Keratinocyte (primary cell): ENCODE results near the gene PIGQ. TPM values are rescaled to one million over a fixed set of nuclear protein-coding genes. Genes with fewer than 3 reads are reported as not detected.
A peak's percentile ranks its signal among the peaks of the same experiment; 100 is the strongest.

Experiments
- DNase-seq: peaks from one replicate; pipeline ENCODE4 v3.0.0-alpha.2; 2011; ENCODE audit warnings: low read depth, missing footprints, low spot score
- FAIRE-seq: peaks from 2 replicates; lab custom pipeline; 2011; peaks lifted over from hg19 to GRCh38; lab: Jason Lieb, UNC
- H2AFZ ChIP-seq: 2 replicates; pipeline ENCODE4 v1.6.0; 2012; ENCODE audit warnings: low read length, control low read depth, inconsistent platforms; ENCODE audit not compliant: control insufficient read depth
- H3K27ac ChIP-seq: 2 replicates; pipeline ENCODE4 v1.5.1; 2011; ENCODE audit warnings: low read length; ENCODE audit not compliant: control insufficient read depth, insufficient read depth
- H3K27me3 ChIP-seq: 3 replicates; pipeline ENCODE4 v1.6.0; 2011; ENCODE audit warnings: low read length; ENCODE audit not compliant: control insufficient read depth, insufficient read depth; ENCODE audit errors: extremely low read depth
- H3K36me3 ChIP-seq, 2 experiments: 2 replicates in 1 of 2; 3 replicates in 1 of 2; pipeline ENCODE4 v1.5.1; 2011; ENCODE audit warnings: low read length in 2 of 2, mild to moderate bottlenecking in 1 of 2; ENCODE audit not compliant: control insufficient read depth in 2 of 2, insufficient read depth in 2 of 2; ENCODE audit errors: extremely low read depth in 1 of 2
- H3K4me1 ChIP-seq: 3 replicates; pipeline ENCODE4 v1.5.1; 2011; ENCODE audit warnings: low read length; ENCODE audit not compliant: control insufficient read depth, insufficient read depth; ENCODE audit errors: extremely low read depth
- H3K4me2 ChIP-seq: 3 replicates; pipeline ENCODE4 v1.6.0; 2011; ENCODE audit warnings: low read depth, low read length; ENCODE audit not compliant: control insufficient read depth, insufficient read depth; ENCODE audit errors: extremely low read depth
- H3K4me3 ChIP-seq, 3 experiments: fragments of 200-600 bp in 1 of 3; sonication (generic) in 1 of 3; 2 replicates in 2 of 3; 3 replicates in 1 of 3; pipeline ENCODE4 v1.5.1; 2011 to 2016; ENCODE audit warnings: low read length in 3 of 3, mild to moderate bottlenecking in 3 of 3, control low read depth in 2 of 3, inconsistent platforms in 1 of 3, low read depth in 1 of 3, mixed read lengths in 1 of 3, mixed run types in 1 of 3, moderate library complexity in 1 of 3; ENCODE audit not compliant: control insufficient read depth in 2 of 3, insufficient read depth in 2 of 3; ENCODE audit errors: extremely low read depth in 1 of 3
- H3K79me2 ChIP-seq: 2 replicates; pipeline ENCODE4 v1.6.0; 2012; ENCODE audit warnings: low read length; ENCODE audit not compliant: control insufficient read depth, insufficient read depth
- H3K9ac ChIP-seq: 3 replicates; pipeline ENCODE4 v1.6.0; 2011; ENCODE audit warnings: low read length; ENCODE audit not compliant: control insufficient read depth, insufficient read depth; ENCODE audit errors: extremely low read depth
- H3K9me1 ChIP-seq: 3 replicates; pipeline ENCODE4 v1.6.0; 2011; ENCODE audit warnings: low read length; ENCODE audit not compliant: control insufficient read depth, insufficient read depth; ENCODE audit errors: extremely low read depth
- H3K9me3 ChIP-seq: 2 replicates; pipeline ENCODE4 v1.5.1; 2012; ENCODE audit warnings: low read depth, low read length; ENCODE audit not compliant: control insufficient read depth
- H4K20me1 ChIP-seq: 3 replicates; pipeline ENCODE4 v1.6.0; 2011; ENCODE audit warnings: low read length; ENCODE audit not compliant: control insufficient read depth, insufficient read depth; ENCODE audit errors: extremely low read depth
- CTCF ChIP-seq, 3 experiments: IDR thresholded peaks in 1 of 3; conservative IDR thresholded peaks in 1 of 3; optimal IDR thresholded peaks in 1 of 3; 2 replicates in 2 of 3; 3 replicates in 1 of 3; pipeline versions ENCODE3 to v1.5.1; 2011; ENCODE audit warnings: low read length in 3 of 3, mild to moderate bottlenecking in 3 of 3, moderate library complexity in 2 of 3, control low read depth in 1 of 3, inconsistent platforms in 1 of 3; ENCODE audit not compliant: insufficient read depth in 2 of 3; ENCODE audit errors: extremely low read depth in 1 of 3
- EZH2 ChIP-seq: IDR thresholded peaks from one replicate; pipeline ENCODE4 v1.6.1; 2012; ENCODE audit warnings: inconsistent platforms, mild to moderate bottlenecking, low read length, moderate library complexity
- dilution Hi-C: fragments of 300-500 bp; cut with MboI; formaldehyde crosslinking; loops from one replicate; pipeline ENCODE4 v1.7.0; 2020; ENCODE audit warnings: low sequenced_read_pairs; ENCODE audit not compliant: extremely low pct_ligation_motif_present
- polyA plus RNA-seq, 5 experiments: library from polyadenylated mRNA; depleted of rRNA in 3 of 5; stranded (reverse) in 3 of 5; stranded (forward) in 1 of 5; unstranded in 1 of 5; fragments of >200 nt; gene quantifications; 1 replicate in 1 of 5; 2 replicates in 3 of 5; 3 replicates in 1 of 5; pipeline versions ENCODE4 v1.2.1 to v1.2.3, GENCODE V29; 2011 to 2012; ENCODE audit warnings: missing spikeins in 2 of 5, low read depth in 1 of 5, low replicate concordance in 1 of 5

Gene PIGQ
- polyA plus RNA-seq, 1 donor (not counting 4 experiments of a cell fraction or from before 2014, with no cell fraction given): 11.2 TPM

GRCh38 chr16:598823-599739 lies 29.3 kb downstream of the PIGQ start:
- Histone ChIP-seq H3K4me2 (no peak overlapping the region), H3K4me3 (no peak overlapping the region), H3K4me1 (peaks cover 9% of the 10 kb centered on the region), H3K9me3 (no peaks in the 10 kb centered on the region), H3K36me3 (peaks cover 3 to 4% of the 10 kb centered on the region in 2 experiments), H2AFZ (no peak overlapping the region), H3K27ac (no peak overlapping the region), H3K9ac (no peak overlapping the region), H3K79me2 (peaks cover 37% of the 10 kb centered on the region), H3K9me1 (no peaks in the 10 kb centered on the region), H4K20me1 (peaks cover 23% of the 10 kb centered on the region), H3K27me3 (no peaks in the 10 kb centered on the region)
- TF ChIP-seq EZH2 (no peak), CTCF (optimal IDR thresholded peaks at IDR 0.05 in 1 of 3, IDR thresholded peaks at IDR 0.05 in 1 of 3, conservative IDR thresholded peaks at IDR 0.05 in 1 of 3; ENCODE audit: extremely low read depth in 1 of 3, insufficient read depth in 2 of 3, low read length in 3 of 3) (no peak)
- dilution Hi-C loops: no loop called here
- no peak for DNase-seq
- no peak for FAIRE-seq

- Histone ChIP-seq H3K27ac (no peak overlapping the region), H4K20me1 (peaks cover 9% of the 10 kb centered on the region), H3K4me1 (peaks cover 5% of the 10 kb centered on the region), H3K79me2 (peaks cover 32% of the 10 kb centered on the region), H3K9me1 (no peaks in the 10 kb centered on the region), H3K4me2 (no peak overlapping the region), H3K4me3 (no peak overlapping the region), H3K27me3 (no peaks in the 10 kb centered on the region), H3K9ac (no peak overlapping the region), H3K36me3 (peaks cover 3 to 4% of the 10 kb centered on the region in 2 experiments), H3K9me3 (no peaks in the 10 kb centered on the region), H2AFZ (no peak overlapping the region)
- TF ChIP-seq CTCF (optimal IDR thresholded peaks at IDR 0.05 in 1 of 3, IDR thresholded peaks at IDR 0.05 in 1 of 3, conservative IDR thresholded peaks at IDR 0.05 in 1 of 3; ENCODE audit: extremely low read depth in 1 of 3, insufficient read depth in 2 of 3, low read length in 3 of 3) (peak; percentile 29 to 43 (median 37)), EZH2 (no peak)
- no peak for DNase-seq
- FAIRE-seq: no peak
- dilution Hi-C loops: no loop called here
Measured at GRCh38 chr16:600781-601180, 31.0 kb downstream of the PIGQ start.
